GM10266 (cell line): ENCODE measurements around the gene TMEM117.

ENCODE experiments used
- DNase-seq: peaks from one replicate; pipeline ENCODE4 v3.0.0; 2012; ENCODE audit errors: extremely low spot score
- CTCF ChIP-seq: IDR thresholded peaks from 2 replicates; pipeline ENCODE4 v1.5.1; 2012; ENCODE audit warnings: mild to moderate bottlenecking, low read depth; ENCODE audit not compliant: control insufficient read depth, insufficient read depth; ENCODE audit errors: missing control alignments

Gene TMEM117

GRCh38 chr12:44357494-44357893 lies 521.6 kb downstream of the TMEM117 start:
- no peak for DNase-seq
- TF ChIP-seq CTCF, result no peak

GRCh38 chr12:44358636-44359035 lies 522.8 kb downstream of the TMEM117 start:
- DNase-seq, result no peak
- no peak for TF ChIP-seq CTCF

GRCh38 chr12:44362947-44363346 lies 527.1 kb downstream of the TMEM117 start:
- DNase-seq, result no peak
- TF ChIP-seq CTCF, result no peak

- no peak for TF ChIP-seq CTCF
- no peak for DNase-seq
Observed at GRCh38 chr12:44367136-44367535, 531.3 kb downstream of the TMEM117 start.

- TF ChIP-seq CTCF, result no peak
- DNase-seq, result no peak
Observed at GRCh38 chr12:44367916-44368315, 532.0 kb downstream of the TMEM117 start.

- TF ChIP-seq CTCF, result no peak
- DNase-seq, result no peak
Observed at GRCh38 chr12:44369998-44370397, 534.1 kb downstream of the TMEM117 start.

- TF ChIP-seq CTCF, result no peak
Observed at GRCh38 chr12:44370982-44371381, 535.1 kb downstream of the TMEM117 start.

GRCh38 chr12:44372259-44372658 lies 536.4 kb downstream of the TMEM117 start:
- no peak for DNase-seq
- TF ChIP-seq CTCF, result no peak

More at GRCh38 chr12:44370982-44371381, 535.1 kb downstream of the TMEM117 start:
- DNase-seq, result no peak
